ENCODE data around the gene POPDC2. TPM values are rescaled to one million over a fixed set of nuclear protein-coding genes. Genes with fewer than 3 reads are reported as not detected.

POPDC2 gene
- total RNA-seq (2012; rRNA removed) (under 0.01 TPM in 2 replicates), polyA plus RNA-seq (2012; rRNA removed) (0.29 and 0.32 TPM in 2 replicates), Bru-seq, nascent RNA (percentile 25 among the genes with signal in this experiment), BruChase-seq, experiment 1, labeled RNA remaining after a 6-hour chase (percentile 35 among the genes with signal in this experiment), BruChase-seq, experiment 2, labeled RNA remaining after a 2-hour chase (percentile 29 among the genes with signal in this experiment)
- 0.05 and 0.11 TPM in 2 replicates for polyA plus RNA-seq (2012; cell fraction: cytosol; rRNA removed)
- 1.0 and 2.2 TPM in 2 replicates for polyA plus RNA-seq (2012; cell fraction: nucleus; rRNA removed; ENCODE audit: low replicate concordance)
- long read RNA-seq: 0 reads

- H2BK15ac ChIP-seq (ENCODE audit: low read depth, low read length): no peak within 1 kb of the TSS
- H2BK5ac ChIP-seq (ENCODE audit: low read depth, low read length, poor library complexity, severe bottlenecking): no peak within 1 kb of the TSS
- H3K9me3 ChIP-seq (ENCODE audit: control insufficient read depth, insufficient read depth, low read length): 0 out of 2 replicates have a peak, but pooled peaks cover under 1% of the 10 kb centered on the region
- intact Hi-C loops (cut with micrococcal nuclease) (no loop called here), dilution Hi-C loops (cut with HindIII; ENCODE audit: low sequenced_read_pairs, unreplicated experiment) (no loop called here), in situ Hi-C loops (cut with MboI; ENCODE audit: low sequenced_read_pairs) (no loop called here)
- no peak within 1 kb of the TSS for H3K14ac ChIP-seq (replicated peaks; ENCODE audit: low read depth, low read length)
- no peak within 1 kb of the TSS for H2AFZ ChIP-seq (replicated peaks; ENCODE audit: low read length, poor library complexity)
- no peak within 1 kb of the TSS for H3K56ac ChIP-seq (ENCODE audit: extremely low read depth, insufficient read depth, low read length)
- no peak within 1 kb of the TSS for H4K91ac ChIP-seq (ENCODE audit: insufficient read depth, low read depth, low read length)
- H2AK9ac ChIP-seq (replicated peaks; ENCODE audit: low read depth, low read length, poor library complexity): no peak within 1 kb of the TSS
- no peak within 1 kb of the TSS for H4K5ac ChIP-seq (ENCODE audit: low read depth, low read length)
- TF ChIP-seq RFX5 (IDR thresholded peaks at IDR 0.05; ENCODE audit: low read depth, low read length) (no peak), POLR2A (IDR thresholded peaks at IDR 0.05; ENCODE audit: low read depth, low read length) (no peak), SMC3 (IDR thresholded peaks at IDR 0.05; ENCODE audit: low read depth, low read length) (no peak), FOS (IDR thresholded peaks at IDR 0.05; ENCODE audit: low read depth, low read length) (no peak), NFE2L2 (IDR thresholded peaks at IDR 0.05; ENCODE audit: low read depth, low read length) (no peak)
- no peak within 1 kb of the TSS for H3K4me2 ChIP-seq (ENCODE audit: low read depth, low read length)
- no peak within 1 kb of the TSS for H2BK20ac ChIP-seq (ENCODE audit: low read depth, low read length)
- H3K27ac ChIP-seq (ENCODE audit: insufficient read depth, low read length): no peak within 1 kb of the TSS
- no peak within 1 kb of the TSS for H3K4ac ChIP-seq (ENCODE audit: low read depth, low read length)
- ChIA-PET POLR2A (ENCODE audit: unreplicated experiment) (no interaction called here), CTCF (no interaction called here)
- H3K23ac ChIP-seq (ENCODE audit: low read depth, low read length): no peak within 1 kb of the TSS
- no peak for ATAC-seq (ENCODE audit: low read depth)
- H3K18ac ChIP-seq (ENCODE audit: low read depth, low read length): no peak within 1 kb of the TSS
- no TSS peak for BruUV-seq (replicated peaks)
- H3K4me3 ChIP-seq (ENCODE audit: insufficient read depth, low read depth, low read length): no peak within 1 kb of the TSS
- H2AK5ac ChIP-seq (ENCODE audit: low read depth, low read length): no peak within 1 kb of the TSS
- no peak within 1 kb of the TSS for H4K8ac ChIP-seq (ENCODE audit: low read depth in 2 of 2, low read length in 2 of 2)
- no CpG with 5 or more reads among the region's 9 CpGs for WGBS, 2 experiments (ENCODE audit: extremely low coverage in 2 of 2, insufficient read length in 1 of 2)
- H3K9ac ChIP-seq (ENCODE audit: low read depth, low read length): no peak within 1 kb of the TSS
- peaks cover 3% of the 10 kb centered on the region for H3K27me3 ChIP-seq (ENCODE audit: control insufficient read depth, insufficient read depth, low read length)
- H3K79me1 ChIP-seq (ENCODE audit: low read depth in 1 of 2, low read length in 2 of 2): no peaks in the 10 kb centered on the region
- no peaks in the 10 kb centered on the region for H3K36me3 ChIP-seq (ENCODE audit: control insufficient read depth, insufficient read depth, low read length)
- H3K9me1 ChIP-seq (ENCODE audit: insufficient read depth, low read length): no peaks in the 10 kb centered on the region
- peaks cover 2% of the 10 kb centered on the region; the same call in 1 of the 2 replicates for H3K4me1 ChIP-seq (ENCODE audit: control insufficient read depth, insufficient read depth, low read length)
- no peak for DNase-seq
- no peaks in the 10 kb centered on the region for H4K20me1 ChIP-seq (ENCODE audit: insufficient read depth, low read length)
- no peak within 1 kb of the TSS for H2BK120ac ChIP-seq (ENCODE audit: low read depth, low read length)
These were observed at the start of gene POPDC2 for GRCh38 chr3:119660474-119661440. Gene POPDC2 (minus strand): TSS chr3:119660589. CDS start chr3:119660423, 166 bp downstream.
